GM12878 (cell line): ENCODE results near the gene ZNF785. TPM values are rescaled to one million over a fixed set of nuclear protein-coding genes. Genes with fewer than 3 reads are reported as not detected.

ENCODE experiments used
- ATAC-seq: fragments of 200-7000 bp; cut with Tn5 transposase; 3 replicates; pipeline ENCODE4 v1.9.1; 2020; ENCODE audit warnings: mild to moderate bottlenecking, moderate library complexity
- BruUV-seq: library from RNA; stranded (reverse); fragments of 400-500 nt; replicated peaks from 2 replicates; lab custom pipeline; 2021; lab: Mats Ljungman, UMichigan
- CTCF ChIA-PET: fragments of 300-600 bp; sonication (Branson Sonifier 250); formaldehyde crosslinking; extraction: SDS; loops from one replicate; lab custom pipeline; 2021; ENCODE audit warnings: inconsistent platforms; lab: Yijun Ruan, JAX
- POLR2A ChIA-PET: fragments of 350-600 bp; formaldehyde crosslinking; extraction: SDS; loops from one replicate; lab custom pipeline; 2021; ENCODE audit warnings: inconsistent platforms; lab: Charles Lee
- RAD21 ChIA-PET: fragments of 300-600 bp; sonication (Branson Sonifier 250); formaldehyde crosslinking; loops from one replicate; lab custom pipeline; 2023; ENCODE audit warnings: antibody characterized with exemption; ENCODE audit not compliant: unreplicated experiment; lab: Charles Lee
- SMC1A ChIA-PET: fragments of 300-600 bp; sonication (Branson Sonifier 250); formaldehyde crosslinking; loops from one replicate; lab custom pipeline; 2023; ENCODE audit not compliant: unreplicated experiment, uncharacterized antibody; lab: Charles Lee
- DNase-seq: peaks from one replicate; pipeline ENCODE4 v3.0.0-alpha.2; 2011; ENCODE audit warnings: low read depth, low spot score
- FAIRE-seq: peaks from 3 replicates; lab custom pipeline; 2011; peaks lifted over from hg19 to GRCh38; lab: Jason Lieb, UNC
- H2AFZ ChIP-seq: 2 replicates; pipeline ENCODE4 v1.6.0; 2011; ENCODE audit warnings: low read depth, low read length, control low read depth; ENCODE audit not compliant: control insufficient read depth
- H3K27ac ChIP-seq: 2 replicates; pipeline ENCODE4 v1.5.1; 2011; ENCODE audit warnings: control low read depth; ENCODE audit not compliant: control insufficient read depth, insufficient read depth
- H3K27me3 ChIP-seq, 2 experiments: replicated peaks in 1 of 2; 2 replicates each; pipeline versions ENCODE4 v1.6.0 to v1.6.1; 2011; ENCODE audit warnings: low read length in 1 of 2; ENCODE audit not compliant: control insufficient read depth in 2 of 2, insufficient read depth in 2 of 2
- H3K36me3 ChIP-seq, 2 experiments: 2 replicates each; pipeline ENCODE4 v1.5.1; 2011; ENCODE audit warnings: low read length in 1 of 2; ENCODE audit not compliant: control insufficient read depth in 2 of 2, insufficient read depth in 2 of 2
- H3K4me1 ChIP-seq: 2 replicates; pipeline ENCODE4 v1.6.1; 2011; ENCODE audit warnings: mild to moderate bottlenecking, low read length, moderate library complexity, mixed read lengths; ENCODE audit not compliant: control insufficient read depth, insufficient read depth
- H3K4me2 ChIP-seq: 2 replicates; pipeline ENCODE4 v1.6.0; 2011; ENCODE audit warnings: control low read depth; ENCODE audit not compliant: control insufficient read depth, insufficient read depth
- H3K4me3 ChIP-seq: fragments of 200-600 bp; sonication (generic); 2 replicates; pipeline ENCODE4 v1.5.1; 2016
- H3K79me2 ChIP-seq: 2 replicates; pipeline ENCODE4 v1.6.0; 2011; ENCODE audit warnings: low read length; ENCODE audit not compliant: control insufficient read depth, insufficient read depth
- H3K9ac ChIP-seq: 2 replicates; pipeline ENCODE4 v1.8.0; 2011; ENCODE audit warnings: low read length, control low read depth, mixed read lengths; ENCODE audit not compliant: control insufficient read depth, insufficient read depth
- H3K9me3 ChIP-seq: replicated peaks from 3 replicates; pipeline ENCODE4 v1.5.1; 2011; ENCODE audit warnings: mild to moderate bottlenecking, low read length; ENCODE audit not compliant: control insufficient read depth, insufficient read depth
- H4K20me1 ChIP-seq: 2 replicates; pipeline ENCODE4 v1.6.0; 2011; ENCODE audit not compliant: control insufficient read depth, insufficient read depth
- FOXK2 ChIP-seq: fragments of 450-650 bp; IDR thresholded peaks from 2 replicates; pipeline ENCODE4 v1.6.1; 2017; ENCODE audit warnings: mild to moderate bottlenecking, moderate library complexity
- FOXM1 ChIP-seq: IDR thresholded peaks from 2 replicates; pipeline ENCODE4 v1.6.1; 2012; ENCODE audit warnings: low read depth, mild to moderate bottlenecking, inconsistent platforms, low read length, moderate library complexity
- IKZF2 ChIP-seq, 2 experiments: fragments of 450-650 bp; IDR thresholded peaks; 2 replicates each; pipeline ENCODE4 v1.6.1; 2017; ENCODE audit warnings: mild to moderate bottlenecking in 2 of 2, moderate library complexity in 2 of 2
- NFYB ChIP-seq: IDR thresholded peaks from 2 replicates; pipeline ENCODE4 v1.6.1; 2011; ENCODE audit warnings: low read depth, mild to moderate bottlenecking, low read length, improper control_type of control experiment, moderate library complexity; ENCODE audit not compliant: insufficient read depth
- RAD21 ChIP-seq: IDR thresholded peaks from 2 replicates; pipeline ENCODE4 v1.6.1; 2011; ENCODE audit warnings: mild to moderate bottlenecking, low read depth, low read length, moderate library complexity; ENCODE audit not compliant: insufficient read depth
- RB1 ChIP-seq: fragments of 450-650 bp; formaldehyde crosslinking; IDR thresholded peaks from 2 replicates; pipeline ENCODE4 v1.6.1; 2017; ENCODE audit warnings: mild to moderate bottlenecking, borderline replicate concordance
- REST ChIP-seq: IDR thresholded peaks from 2 replicates; pipeline ENCODE4 v1.6.1; 2012; ENCODE audit warnings: mild to moderate bottlenecking, low read depth, low read length
- SMARCA5 ChIP-seq: fragments of 450-650 bp; IDR thresholded peaks from 2 replicates; pipeline ENCODE4 v1.6.1; 2017; ENCODE audit warnings: mild to moderate bottlenecking
- ZSCAN29 ChIP-seq: fragments of 450-650 bp; IDR thresholded peaks from 2 replicates; pipeline ENCODE4 v1.6.1; 2017; ENCODE audit warnings: mild to moderate bottlenecking, moderate library complexity
- WGBS: methylation state at CpG from one replicate; pipeline ENCODE4 v1.1.6; 2016; ENCODE audit warnings: low lambda C conversion rate; ENCODE audit not compliant: insufficient replicate concordance, insufficient coverage; ENCODE audit errors: missing lambda C conversion rate; 5-methylcytosine and 5-hydroxymethylcytosine counted together
- in situ Hi-C: fragments of 300-500 bp; cut with MboI; formaldehyde crosslinking; loops from 9 replicates; pipeline ENCODE4 v1.14.3; 2018; ENCODE audit warnings: mixed read lengths
- intact Hi-C: fragments of 100-400 bp; cut with micrococcal nuclease; formaldehyde crosslinking; loops from one replicate; pipeline ENCODE4 v1.14.2; 2022; ENCODE audit not compliant: unreplicated experiment
- polyA plus RNA-seq, 11 experiments: library from polyadenylated mRNA; depleted of rRNA in 4 of 11; unstranded in 6 of 11; stranded (reverse) in 5 of 11; fragments of >200 nt; fragmentation: Nextera tagmentation in 4 of 11; fragmentation: Illumina TruSeq in 1 of 11; extraction: Ambion mirVana in 4 of 11; extraction: Trizol in 1 of 11; gene quantifications; 1 replicate in 1 of 11; 2 replicates in 10 of 11; pipeline versions ENCODE4 v1.2.1 to v1.2.3, GENCODE V29; 2011 to 2016; ENCODE audit warnings: inconsistent platforms in 2 of 11, missing spikeins in 2 of 11, low read depth in 1 of 11
- total RNA-seq, 4 experiments: library from RNA; depleted of rRNA in 3 of 4; stranded (reverse); fragments of >200 nt in 3 of 4; fragmentation: Illumina TruSeq in 1 of 4; extraction: Trizol in 1 of 4; gene quantifications; 2 replicates each; pipeline versions ENCODE4 v1.2.1 to v1.2.3, GENCODE V29; 2013 to 2021

ZNF785 gene
- total and polyA plus RNA-seq, 10 of the 15 experiments (the other 5 are each of a cell fraction or from before 2014, with no cell fraction given): 0.87 to 11.5 (median 7.5) TPM

- TF ChIP-seq SMARCA5: peak; percentile 52; the same call in 1 of the 2 replicates
Observed at GRCh38 chr16:30571445-30572322, 13.8 kb downstream of the ZNF785 start, which contains the start of gene ZNF688 (continued).

- no peak for FAIRE-seq
- ChIA-PET SMC1A (interaction anchor here (0.7 to 1.8 kb wide), 5 partner anchors 11 to 151 kb away, joined by 3 to 4 read pairs (median 3); partner anchors contain the start of gene DCTPP1), POLR2A (interaction anchor here (0.7 to 3.1 kb wide), 9 partner anchors 9 to 141 kb away, joined by 3 to 31 read pairs (median 6); partner anchors contain the start of genes DCTPP1, ZNF747 and ZNF764), RAD21 (interaction anchor here (0.8 to 3.3 kb wide), 7 partner anchors 13 to 141 kb away, joined by 4 to 28 read pairs (median 8); partner anchors contain the start of genes DCTPP1, ZNF747, ZNF764 and ZNF785), CTCF (interaction anchor here (0.6 to 3.1 kb wide), 7 partner anchors 9 to 47 kb away, joined by 3 to 13 read pairs (median 4); partner anchors contain the start of genes ZNF689 and ZNF764)
- in situ Hi-C loops: no loop called here
- no peaks in the 10 kb centered on the region for H4K20me1 ChIP-seq
- peaks cover 27% of the 10 kb centered on the region for H3K4me1 ChIP-seq
- intact Hi-C loops: loop anchor here (10.0 kb wide), 1 partner anchor 84 kb away; the partner anchor contains the start of genes FBRS and PRR14
- H3K27me3 ChIP-seq: no peaks in the 10 kb centered on the region
- H3K4me3 ChIP-seq: peak overlapping the region; percentile 81
- H3K27ac ChIP-seq: peak overlapping the region; percentile 93
- H3K4me2 ChIP-seq: peak overlapping the region; percentile 99
- no peaks in the 10 kb centered on the region; a peak in 1 of 4 replicates for H3K36me3 ChIP-seq
- WGBS: 32% methylated on average over 22 of the region's 22 CpGs
- DNase-seq: no peak
- no peak for TF ChIP-seq ZSCAN29
- no peak for TF ChIP-seq RB1
- no peak for TF ChIP-seq RAD21
- peak; percentile 71 for TF ChIP-seq REST
- TF ChIP-seq FOXM1: no peak
- no peak for TF ChIP-seq NFYB
- peak; percentile 31 to 39; a peak in 2 of 4 replicates for TF ChIP-seq IKZF2 (IDR thresholded peaks at IDR 0.05)
- no peak for TF ChIP-seq FOXK2
- peak overlapping the region; percentile 71 for H2AFZ ChIP-seq
- H3K9ac ChIP-seq: peak overlapping the region; percentile 90
- no peak for ATAC-seq
- peaks cover 11% of the 10 kb centered on the region for H3K79me2 ChIP-seq
- no peaks in the 10 kb centered on the region for H3K9me3 ChIP-seq
- no TSS peak for BruUV-seq
Observed at GRCh38 chr16:30570636-30571444, 14.7 kb downstream of the ZNF785 start.
